MM.1S (cell line): ENCODE results near the gene MYLK.

Experiments
- DNase-seq: peaks from one replicate; pipeline ENCODE4 v3.0.0-alpha.2; 2015
- H2AFZ ChIP-seq: fragments of 300-600 bp; sonication (generic); 2 replicates; pipeline ENCODE4 v1.6.0; 2016; ENCODE audit warnings: antibody characterized with exemption, low read length
- H3F3A ChIP-seq: fragments of 300-600 bp; sonication (generic); 2 replicates; pipeline ENCODE4 v1.6.1; 2016; ENCODE audit warnings: mild to moderate bottlenecking, antibody characterized with exemption, low read length, moderate library complexity, mixed read lengths; ENCODE audit not compliant: insufficient read depth
- H3K27ac ChIP-seq: fragments of 300-600 bp; sonication (generic); 2 replicates; pipeline ENCODE4 v1.5.1; 2016; ENCODE audit warnings: mild to moderate bottlenecking, low read length
- H3K27me3 ChIP-seq: fragments of 300-600 bp; sonication (generic); replicated peaks from 2 replicates; pipeline ENCODE4 v1.6.0; 2016; ENCODE audit warnings: low read length; ENCODE audit not compliant: insufficient read depth
- H3K36me3 ChIP-seq: fragments of 300-600 bp; sonication (generic); replicated peaks from 2 replicates; pipeline ENCODE4 v1.6.1; 2016; ENCODE audit warnings: mild to moderate bottlenecking, low read length, mixed read lengths; ENCODE audit not compliant: insufficient read depth
- H3K4me1 ChIP-seq: fragments of 300-600 bp; sonication (generic); 2 replicates; pipeline ENCODE4 v1.6.1; 2016; ENCODE audit warnings: low read length, mixed read lengths
- H3K4me2 ChIP-seq: fragments of 300-600 bp; sonication (generic); 2 replicates; pipeline ENCODE4 v1.6.0; 2016; ENCODE audit warnings: low read depth, low read length
- H3K4me3 ChIP-seq: fragments of 300-600 bp; sonication (generic); 2 replicates; pipeline ENCODE4 v1.5.1; 2016; ENCODE audit warnings: low read length, mixed read lengths
- H3K79me2 ChIP-seq: fragments of 300-600 bp; sonication (generic); 2 replicates; pipeline ENCODE4 v1.6.1; 2016; ENCODE audit warnings: mixed run types, low read length, mixed read lengths
- H3K9ac ChIP-seq: fragments of 300-600 bp; sonication (generic); 2 replicates; pipeline ENCODE4 v1.6.1; 2016; ENCODE audit warnings: low read length, mixed read lengths
- H3K9me2 ChIP-seq: fragments of 300-600 bp; sonication (generic); replicated peaks from 2 replicates; pipeline ENCODE4 v1.6.1; 2016; ENCODE audit warnings: mild to moderate bottlenecking, low read length, mixed read lengths; ENCODE audit not compliant: insufficient read depth
- H3K9me3 ChIP-seq: fragments of 300-600 bp; sonication (generic); replicated peaks from 2 replicates; pipeline ENCODE4 v1.6.1; 2016; ENCODE audit warnings: mild to moderate bottlenecking, low read length, mixed read lengths; ENCODE audit not compliant: insufficient read depth
- H4K20me1 ChIP-seq: fragments of 300-600 bp; sonication (generic); 2 replicates; pipeline ENCODE4 v1.6.1; 2016; ENCODE audit warnings: mild to moderate bottlenecking, low read length, moderate library complexity, mixed read lengths; ENCODE audit not compliant: insufficient read depth
- CTCF ChIP-seq: fragments of 300-600 bp; sonication (generic); IDR thresholded peaks from 2 replicates; pipeline ENCODE4 v1.5.1; 2016; ENCODE audit warnings: antibody characterized with exemption, low read length, mixed read lengths
- EZH2 ChIP-seq: fragments of 300-600 bp; sonication (generic); optimal IDR thresholded peaks from 2 replicates; pipeline ENCODE3; 2017; ENCODE audit warnings: low read depth, mild to moderate bottlenecking, antibody characterized with exemption, low read length, mixed read lengths
- EZH2phosphoT487 ChIP-seq: fragments of 300-600 bp; sonication (generic); IDR thresholded peaks from 2 replicates; pipeline ENCODE4 v1.6.1; 2018; ENCODE audit warnings: antibody characterized with exemption, low read length

MYLK gene

DNA sequence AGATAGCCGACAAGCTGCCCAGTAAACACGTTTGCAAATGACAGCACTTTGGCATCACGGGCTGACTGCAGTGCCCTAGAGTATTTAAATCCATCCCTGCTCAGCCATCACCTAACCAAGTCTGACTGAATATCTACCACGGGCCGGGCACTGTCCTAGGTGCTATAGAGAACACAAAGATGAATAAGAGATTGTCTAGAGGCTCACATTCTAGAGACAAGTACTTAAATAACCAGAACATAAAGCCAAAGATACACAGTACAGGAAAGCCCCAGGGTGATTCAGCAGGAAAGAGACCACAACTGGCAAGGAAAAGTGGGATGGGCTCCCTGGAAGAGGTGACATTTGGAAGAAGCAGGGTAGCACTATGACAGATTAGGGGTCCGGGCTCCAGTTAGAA lies 103.5 kb downstream of the MYLK start:
- Histone ChIP-seq H3K4me3 (no peak overlapping the region), H3K27me3 (no peaks in the 10 kb centered on the region), H3K9me2 (no peaks in the 10 kb centered on the region), H3K9ac (no peak overlapping the region), H3K36me3 (no peaks in the 10 kb centered on the region), H3K27ac (no peak overlapping the region), H3K9me3 (no peaks in the 10 kb centered on the region), H3K4me2 (no peak overlapping the region), H3K4me1 (no peaks in the 10 kb centered on the region), H3F3A (no peaks in the 10 kb centered on the region), H2AFZ (no peak overlapping the region), H3K79me2 (no peaks in the 10 kb centered on the region), H4K20me1 (no peaks in the 10 kb centered on the region)
- TF ChIP-seq EZH2phosphoT487, result no peak
- no peak for TF ChIP-seq EZH2
- no peak for DNase-seq

- Histone ChIP-seq H3K27ac (no peak overlapping the region), H3K79me2 (no peaks in the 10 kb centered on the region), H3K9me3 (no peaks in the 10 kb centered on the region), H3K27me3 (no peaks in the 10 kb centered on the region), H3K4me2 (no peak overlapping the region), H3F3A (no peaks in the 10 kb centered on the region), H3K9ac (no peak overlapping the region), H3K4me1 (no peaks in the 10 kb centered on the region), H3K9me2 (no peaks in the 10 kb centered on the region), H4K20me1 (no peaks in the 10 kb centered on the region), H3K4me3 (no peak overlapping the region), H3K36me3 (no peaks in the 10 kb centered on the region), H2AFZ (no peak overlapping the region)
- no peak for DNase-seq
- TF ChIP-seq CTCF, result no peak
These were observed 104.4 kb downstream of the MYLK start for GRCh38 chr3:123779655-123780231.

- no peak overlapping the region for H3K9ac ChIP-seq
- H3K9me2 ChIP-seq, result no peaks in the 10 kb centered on the region
- H3K36me3 ChIP-seq, result no peaks in the 10 kb centered on the region
- TF ChIP-seq EZH2, result no peak
- TF ChIP-seq EZH2phosphoT487, result no peak
- no peak for TF ChIP-seq CTCF
- H3K4me1 ChIP-seq, result no peaks in the 10 kb centered on the region
- no peak overlapping the region for H3K4me2 ChIP-seq
- no peak overlapping the region for H3K4me3 ChIP-seq
- H3K79me2 ChIP-seq, result no peaks in the 10 kb centered on the region
- no peak overlapping the region for H2AFZ ChIP-seq
- DNase-seq, result no peak
- H3F3A ChIP-seq, result no peaks in the 10 kb centered on the region
- no peaks in the 10 kb centered on the region for H3K27me3 ChIP-seq
- H3K27ac ChIP-seq, result no peak overlapping the region
- H4K20me1 ChIP-seq, result no peaks in the 10 kb centered on the region
- no peaks in the 10 kb centered on the region for H3K9me3 ChIP-seq
These were observed 105.0 kb downstream of the MYLK start for GRCh38 chr3:123778991-123779622.

- Histone ChIP-seq H3K79me2 (no peaks in the 10 kb centered on the region), H3K9ac (no peak overlapping the region), H3K9me3 (no peaks in the 10 kb centered on the region), H3K4me1 (no peaks in the 10 kb centered on the region), H3K27ac (no peak overlapping the region), H3K27me3 (no peaks in the 10 kb centered on the region), H2AFZ (no peak overlapping the region), H3F3A (no peaks in the 10 kb centered on the region), H3K4me3 (no peak overlapping the region), H3K9me2 (no peaks in the 10 kb centered on the region), H3K36me3 (no peaks in the 10 kb centered on the region), H4K20me1 (no peaks in the 10 kb centered on the region), H3K4me2 (no peak overlapping the region)
- DNase-seq, result no peak
- no peak for TF ChIP-seq CTCF
- no peak for TF ChIP-seq EZH2phosphoT487
- TF ChIP-seq EZH2, result no peak
These were observed 105.6 kb downstream of the MYLK start for GRCh38 chr3:123778525-123778924.
